Body of pancreas (tissue), 4 donors: ENCODE data around the gene FBXO11. TPM values are rescaled to one million over a fixed set of nuclear protein-coding genes. Genes with fewer than 3 reads are reported as not detected.

Source experiments
- ATAC-seq: fragments of 150-250 bp; one replicate; pipeline ENCODE4 v1.9.1; 2016
- DNase-seq, 4 donors: peaks; one replicate each; pipeline ENCODE4 v3.0.0-alpha.2; 2019
- H3K27ac ChIP-seq, 4 donors: fragments of 200-600 bp; sonication (generic); 1 replicate in 3 of 4; 2 replicates in 1 of 4; pipeline versions ENCODE4 v1.5.1 to v1.6.1; 2016 to 2019; ENCODE audit warnings: mild to moderate bottlenecking in 1 of 4, mixed read lengths in 1 of 4, moderate library complexity in 1 of 4
- H3K27me3 ChIP-seq, 2 donors: fragments of 200-600 bp; sonication (generic); one replicate each; pipeline ENCODE4 v1.6.0; 2016; ENCODE audit warnings: mild to moderate bottlenecking in 1 of 2
- H3K36me3 ChIP-seq, 2 donors: fragments of 200-600 bp; sonication (generic); replicated peaks in 1 of 2; 2 replicates each; pipeline ENCODE4 v1.5.1; 2016; ENCODE audit warnings: low read depth in 2 of 2; ENCODE audit not compliant: insufficient read depth in 1 of 2
- H3K4me1 ChIP-seq: fragments of 200-600 bp; sonication (generic); one replicate; pipeline ENCODE4 v1.6.0; 2016
- H3K4me3 ChIP-seq, 2 donors: fragments of 200-600 bp; sonication (generic); 1 replicate in 1 of 2; 2 replicates in 1 of 2; pipeline ENCODE4 v1.5.1; 2016 to 2019
- H3K9me3 ChIP-seq, 3 donors: fragments of 200-600 bp; sonication (generic); 1 replicate in 2 of 3; 2 replicates in 1 of 3; pipeline ENCODE4 v1.5.1; 2016
- POLR2A ChIP-seq, 3 donors: fragments of 450-650 bp; IDR thresholded peaks; one replicate each; pipeline ENCODE4 v1.6.1; 2016; ENCODE audit warnings: antibody characterized with exemption in 3 of 3, mild to moderate bottlenecking in 2 of 3
- WGBS, 2 donors: methylation state at CpG; one replicate each; pipeline ENCODE4 v1.1.5; 2017; 5-methylcytosine and 5-hydroxymethylcytosine counted together
- intact Hi-C: fragments of 100-400 bp; cut with DNase I; formaldehyde crosslinking; loops from one replicate; pipeline ENCODE4 v1.15.1; 2023
- total RNA-seq, 2 donors: library from RNA; depleted of rRNA; stranded (reverse); fragments of >200 nt; gene quantifications; one replicate each; pipeline ENCODE4 v1.1.0, GENCODE V29; 2016
- TF ChIP-seq, protein P1 (sequence below), 7 experiments: fragments of 450-650 bp in 4 of 7; fragments of 200-600 bp in 3 of 7; sonication (generic) in 3 of 7; IDR thresholded peaks; one replicate each; pipeline ENCODE4 v1.5.1; 2016 to 2019; ENCODE audit warnings: antibody characterized with exemption in 7 of 7

Gene FBXO11
- total RNA-seq, 2 donors from 2014 or later, result 25.1 to 41.0 TPM

DNA sequence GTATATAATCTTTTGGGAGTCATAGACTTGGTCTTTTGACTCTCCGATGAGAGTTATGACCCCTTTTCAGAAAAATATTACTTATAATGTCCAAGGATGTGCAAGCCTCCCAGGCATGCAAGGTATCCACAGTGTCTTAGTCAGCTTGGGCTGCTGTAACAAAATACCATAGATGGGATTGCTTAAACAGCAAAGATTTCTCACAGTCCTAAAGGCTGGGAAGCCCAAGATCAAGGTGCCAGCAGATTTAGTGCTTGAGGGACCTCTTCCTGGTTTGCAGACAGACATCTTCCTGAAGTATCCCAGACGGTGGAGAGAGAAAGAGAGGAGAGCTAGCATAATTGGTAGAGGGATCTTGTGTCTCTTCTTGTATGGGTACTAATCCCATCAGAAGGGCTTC lies 35.6 kb upstream of the FBXO11 start:
- intact Hi-C loops, result no loop called here
- no peaks in the 10 kb centered on the region for H3K27me3 ChIP-seq
- no peak overlapping the region for H3K27ac ChIP-seq
- TF ChIP-seq, protein P1, sequence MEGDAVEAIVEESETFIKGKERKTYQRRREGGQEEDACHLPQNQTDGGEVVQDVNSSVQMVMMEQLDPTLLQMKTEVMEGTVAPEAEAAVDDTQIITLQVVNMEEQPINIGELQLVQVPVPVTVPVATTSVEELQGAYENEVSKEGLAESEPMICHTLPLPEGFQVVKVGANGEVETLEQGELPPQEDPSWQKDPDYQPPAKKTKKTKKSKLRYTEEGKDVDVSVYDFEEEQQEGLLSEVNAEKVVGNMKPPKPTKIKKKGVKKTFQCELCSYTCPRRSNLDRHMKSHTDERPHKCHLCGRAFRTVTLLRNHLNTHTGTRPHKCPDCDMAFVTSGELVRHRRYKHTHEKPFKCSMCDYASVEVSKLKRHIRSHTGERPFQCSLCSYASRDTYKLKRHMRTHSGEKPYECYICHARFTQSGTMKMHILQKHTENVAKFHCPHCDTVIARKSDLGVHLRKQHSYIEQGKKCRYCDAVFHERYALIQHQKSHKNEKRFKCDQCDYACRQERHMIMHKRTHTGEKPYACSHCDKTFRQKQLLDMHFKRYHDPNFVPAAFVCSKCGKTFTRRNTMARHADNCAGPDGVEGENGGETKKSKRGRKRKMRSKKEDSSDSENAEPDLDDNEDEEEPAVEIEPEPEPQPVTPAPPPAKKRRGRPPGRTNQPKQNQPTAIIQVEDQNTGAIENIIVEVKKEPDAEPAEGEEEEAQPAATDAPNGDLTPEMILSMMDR (IDR thresholded peaks at IDR 0.05), result no peak
- TF ChIP-seq POLR2A (IDR thresholded peaks at IDR 0.05), result no peak
- H3K36me3 ChIP-seq, result no peaks in the 10 kb centered on the region
- H3K4me3 ChIP-seq, result no peak overlapping the region
- no peak for DNase-seq
- ATAC-seq, result no peak
- 52 to 73% methylated on average over 2 of the region's 2 CpGs for WGBS, 2 donors
- no peaks in the 10 kb centered on the region for H3K9me3 ChIP-seq
- no peaks in the 10 kb centered on the region for H3K4me1 ChIP-seq

DNA sequence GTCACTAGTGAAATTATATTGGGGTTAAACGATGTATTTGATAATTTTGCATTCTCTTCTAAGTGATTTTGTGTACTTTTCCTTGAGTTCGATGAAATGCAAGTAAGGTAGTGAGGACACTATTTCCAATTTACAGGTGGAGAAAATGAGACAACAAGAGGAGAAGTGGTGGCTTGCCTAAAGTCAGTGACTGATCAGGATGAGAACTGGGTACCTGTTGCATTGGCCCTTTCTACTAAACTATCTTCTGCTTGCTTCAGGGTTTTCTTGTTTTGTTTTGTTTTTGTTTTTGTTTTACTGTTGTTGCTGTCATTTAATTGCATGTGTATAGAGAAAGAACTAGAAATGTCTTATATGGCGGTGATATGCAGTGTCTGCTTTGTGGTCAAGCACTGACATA lies 31.4 kb upstream of the FBXO11 start:
- ATAC-seq, result no peak
- WGBS, 2 donors, result 89 to 90% methylated on average over 3 of the region's 3 CpGs
- TF ChIP-seq, protein P1 (IDR thresholded peaks at IDR 0.05), result no peak
- no peak for TF ChIP-seq POLR2A (IDR thresholded peaks at IDR 0.05)
- no peak for DNase-seq
- Histone ChIP-seq H3K27ac (no peak overlapping the region), H3K4me3 (no peak overlapping the region), H3K4me1 (no peaks in the 10 kb centered on the region), H3K36me3 (no peaks in the 10 kb centered on the region), H3K9me3 (no peaks in the 10 kb centered on the region), H3K27me3 (no peaks in the 10 kb centered on the region)
- intact Hi-C loops, result no loop called here

DNA sequence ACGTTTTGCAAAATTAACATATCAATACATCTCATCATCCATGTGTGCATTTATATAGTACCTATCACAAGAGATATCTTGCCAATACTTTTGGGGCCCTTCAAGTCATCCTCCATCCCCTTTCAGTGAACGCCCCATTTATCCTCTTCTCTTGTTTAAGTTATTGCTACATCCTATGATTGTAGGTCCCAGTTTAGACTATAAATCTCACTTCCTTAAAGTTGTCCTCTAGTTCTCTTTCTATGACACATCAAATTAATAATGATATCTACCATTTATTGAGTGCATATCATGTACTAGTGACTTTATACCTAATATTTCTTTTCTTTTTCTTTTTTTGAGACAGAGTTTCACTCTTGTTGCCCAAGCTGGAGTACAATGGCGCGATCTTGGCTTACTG lies 28.8 kb upstream of the FBXO11 start:
- no peaks in the 10 kb centered on the region for H3K36me3 ChIP-seq
- intact Hi-C loops, result no loop called here
- H3K27me3 ChIP-seq, result no peaks in the 10 kb centered on the region
- no peak overlapping the region for H3K4me3 ChIP-seq
- TF ChIP-seq POLR2A (IDR thresholded peaks at IDR 0.05), result no peak
- TF ChIP-seq, protein P1 (IDR thresholded peaks at IDR 0.05), result no peak
- H3K4me1 ChIP-seq, result no peaks in the 10 kb centered on the region
- no peak for ATAC-seq
- no peak for DNase-seq
- 69 to 81% methylated on average over 4 of the region's 4 CpGs for WGBS, 2 donors
- no peaks in the 10 kb centered on the region for H3K9me3 ChIP-seq
- no peak overlapping the region for H3K27ac ChIP-seq

DNA sequence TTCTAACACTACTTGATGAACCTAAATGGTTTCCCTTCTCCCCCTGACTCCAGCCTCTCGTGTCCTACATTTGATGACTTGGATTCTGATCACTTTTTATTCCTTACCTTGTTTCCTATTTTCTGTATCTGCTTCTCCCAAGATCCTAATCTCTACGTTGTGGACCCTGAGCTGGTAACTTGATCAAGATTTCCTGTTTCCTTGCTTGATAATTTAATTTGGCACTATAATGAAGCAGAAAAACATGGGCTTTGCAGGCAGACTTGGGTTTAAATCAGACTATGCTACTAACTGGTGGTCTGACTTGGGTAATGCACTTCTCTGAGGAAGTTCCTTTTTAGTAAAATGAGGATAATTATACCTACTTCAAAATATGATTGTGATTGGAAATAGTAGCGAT lies 11.7 kb upstream of the FBXO11 start:
- H3K4me1 ChIP-seq, result no peaks in the 10 kb centered on the region
- 81% methylated on average over 3 of the region's 3 CpGs for WGBS, 2 donors
- no peaks in the 10 kb centered on the region for H3K36me3 ChIP-seq
- intact Hi-C loops, result no loop called here
- no peaks in the 10 kb centered on the region for H3K27me3 ChIP-seq
- no peak for TF ChIP-seq POLR2A (IDR thresholded peaks at IDR 0.05)
- TF ChIP-seq, protein P1 (IDR thresholded peaks at IDR 0.05), result no peak
- H3K9me3 ChIP-seq, result no peaks in the 10 kb centered on the region
- no peak overlapping the region for H3K27ac ChIP-seq
- H3K4me3 ChIP-seq, result no peak overlapping the region
- DNase-seq (no peak), ATAC-seq (no peak)

DNA sequence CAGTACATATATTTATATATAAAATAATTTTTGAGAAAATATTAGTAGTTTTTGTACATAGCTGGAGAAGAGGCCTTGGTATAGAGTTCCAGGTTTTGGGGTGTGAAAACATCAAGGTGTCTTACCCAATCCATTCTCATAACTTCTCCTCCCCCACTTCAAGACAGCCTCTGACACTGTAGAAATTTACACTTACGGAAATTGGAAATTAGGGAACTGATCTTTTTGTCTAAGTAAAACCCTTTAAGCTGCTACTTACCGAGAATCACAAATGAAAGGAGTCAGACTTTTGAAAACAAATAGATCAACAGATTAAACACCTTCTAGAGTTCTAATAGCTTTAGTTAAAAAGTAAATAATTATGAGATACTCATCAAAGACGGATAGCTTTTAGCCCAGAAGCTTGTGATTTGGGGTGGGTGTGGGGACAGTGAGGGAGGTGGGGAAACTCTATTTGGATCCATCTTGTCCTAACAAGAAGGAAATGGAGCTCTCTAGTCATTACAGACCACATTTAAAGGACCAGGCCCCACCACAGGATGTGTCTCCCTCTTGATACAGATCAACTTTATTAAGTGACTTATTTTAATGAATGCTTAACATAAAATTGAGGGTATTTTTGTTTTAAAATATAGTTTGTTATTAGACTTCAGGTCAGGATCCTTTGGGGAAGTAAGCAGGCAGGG lies 11.1 kb upstream of the FBXO11 start:
- H3K27me3 ChIP-seq, result no peaks in the 10 kb centered on the region
- no peaks in the 10 kb centered on the region for H3K4me1 ChIP-seq
- ATAC-seq (no peak), DNase-seq (no peak)
- intact Hi-C loops, result no loop called here
- H3K27ac ChIP-seq, result no peak overlapping the region
- H3K36me3 ChIP-seq, result no peaks in the 10 kb centered on the region
- H3K9me3 ChIP-seq, result no peaks in the 10 kb centered on the region
- TF ChIP-seq POLR2A (IDR thresholded peaks at IDR 0.05), result no peak
- TF ChIP-seq, protein P1 (IDR thresholded peaks at IDR 0.05), result no peak
- WGBS, 2 donors, result 71 to 83% methylated on average over 3 of the region's 3 CpGs
- H3K4me3 ChIP-seq, result no peak overlapping the region
